Vagina (tissue), 2 donors: ENCODE results near the gene SREBF2. TPM values are rescaled to one million over a fixed set of nuclear protein-coding genes. Genes with fewer than 3 reads are reported as not detected.

Experiments
- DNase-seq, 2 donors: peaks; one replicate each; pipeline ENCODE4 v3.0.0-alpha.2; 2017; ENCODE audit errors: extremely low spot score in 2 of 2
- H3K27ac ChIP-seq: fragments of 200-600 bp; sonication (generic); one replicate; pipeline ENCODE4 v1.5.1; 2019
- H3K27me3 ChIP-seq: fragments of 200-600 bp; sonication (generic); one replicate; pipeline ENCODE4 v1.5.1; 2019
- H3K36me3 ChIP-seq, 2 donors: fragments of 200-600 bp; sonication (generic); one replicate each; pipeline ENCODE4 v1.5.1; 2017 to 2019
- H3K4me1 ChIP-seq: fragments of 200-600 bp; sonication (generic); one replicate; pipeline ENCODE4 v1.5.1; 2019
- H3K4me3 ChIP-seq, 2 donors: fragments of 200-600 bp; sonication (generic); 1 replicate in 1 of 2; 2 replicates in 1 of 2; pipeline ENCODE4 v1.5.1; 2016 to 2019
- H3K9me3 ChIP-seq: fragments of 200-600 bp; sonication (generic); one replicate; pipeline ENCODE4 v1.5.1; 2019
- CTCF ChIP-seq, 3 experiments: fragments of 450-650 bp in 2 of 3; fragments of 200-600 bp in 1 of 3; sonication (generic) in 1 of 3; IDR thresholded peaks; one replicate each; pipeline ENCODE4 v1.5.1; 2017 to 2019; ENCODE audit warnings: antibody characterized with exemption in 3 of 3, mild to moderate bottlenecking in 2 of 3, moderate library complexity in 2 of 3
- POLR2A ChIP-seq, 2 donors: fragments of 450-650 bp; IDR thresholded peaks; one replicate each; pipeline ENCODE4 v1.6.1; 2017; ENCODE audit warnings: antibody characterized with exemption in 2 of 2, mild to moderate bottlenecking in 2 of 2, moderate library complexity in 2 of 2
- POLR2AphosphoS5 ChIP-seq, 2 donors: sonication (generic); formaldehyde crosslinking; IDR thresholded peaks; one replicate each; pipeline ENCODE4 v1.9.0; 2017; ENCODE audit warnings: antibody characterized with exemption in 2 of 2, mild to moderate bottlenecking in 2 of 2, low read depth in 1 of 2; ENCODE audit not compliant: insufficient read depth in 1 of 2
- intact Hi-C: fragments of 100-400 bp; cut with DNase I; formaldehyde crosslinking; loops from one replicate; pipeline ENCODE4 v1.15.1; 2023
- total RNA-seq: library from RNA; depleted of rRNA; stranded (reverse); fragments of >200 nt; gene quantifications from one replicate; pipeline ENCODE4 v1.2.3, GENCODE V29; 2016

The SREBF2 gene
- total RNA-seq, 1 donor from 2014 or later: 98.0 TPM

GRCh38 chr22:41808400-41808799 lies 24.5 kb upstream of the SREBF2 start:
- no peaks in the 10 kb centered on the region for H3K9me3 ChIP-seq
- no peak for DNase-seq
- H3K27ac ChIP-seq: no peak overlapping the region
- intact Hi-C loops: no loop called here
- H3K36me3 ChIP-seq: no peaks in the 10 kb centered on the region
- TF ChIP-seq POLR2AphosphoS5 (IDR thresholded peaks at IDR 0.05; ENCODE audit: insufficient read depth in 1 of 2, low read depth in 1 of 2): no peak
- no peak for TF ChIP-seq CTCF (IDR thresholded peaks at IDR 0.05)
- no peak for TF ChIP-seq POLR2A (IDR thresholded peaks at IDR 0.05)
- H3K27me3 ChIP-seq: no peaks in the 10 kb centered on the region
- no peaks in the 10 kb centered on the region for H3K4me1 ChIP-seq
- no peak overlapping the region for H3K4me3 ChIP-seq

- Histone ChIP-seq H3K9me3 (no peaks in the 10 kb centered on the region), H3K27ac (no peak overlapping the region), H3K4me1 (no peaks in the 10 kb centered on the region), H3K27me3 (no peaks in the 10 kb centered on the region), H3K4me3 (no peak overlapping the region), H3K36me3 (peaks cover 0 to 3% of the 10 kb centered on the region in 2 donors)
- no peak for DNase-seq
- TF ChIP-seq POLR2AphosphoS5 (IDR thresholded peaks at IDR 0.05; ENCODE audit: insufficient read depth in 1 of 2, low read depth in 1 of 2): no peak
- TF ChIP-seq POLR2A (IDR thresholded peaks at IDR 0.05): no peak
- TF ChIP-seq CTCF (IDR thresholded peaks at IDR 0.05): no peak
- intact Hi-C loops: no loop called here
Measured at GRCh38 chr22:41810022-41810421, 22.9 kb upstream of the SREBF2 start.

GRCh38 chr22:41812805-41813545 lies 19.9 kb upstream of the SREBF2 start:
- intact Hi-C loops: no loop called here
- no peak for TF ChIP-seq POLR2A (IDR thresholded peaks at IDR 0.05)
- no peak for TF ChIP-seq CTCF (IDR thresholded peaks at IDR 0.05)
- TF ChIP-seq POLR2AphosphoS5 (IDR thresholded peaks at IDR 0.05; ENCODE audit: insufficient read depth in 1 of 2, low read depth in 1 of 2): no peak

GRCh38 chr22:41813726-41814410 lies 19.0 kb upstream of the SREBF2 start:
- Histone ChIP-seq H3K27ac (no peak overlapping the region), H3K27me3 (no peaks in the 10 kb centered on the region), H3K4me1 (no peaks in the 10 kb centered on the region), H3K36me3 (peaks cover 0 to 3% of the 10 kb centered on the region in 2 donors), H3K9me3 (no peaks in the 10 kb centered on the region), H3K4me3 (no peak overlapping the region)
- no peak for TF ChIP-seq POLR2AphosphoS5 (IDR thresholded peaks at IDR 0.05; ENCODE audit: insufficient read depth in 1 of 2, low read depth in 1 of 2)
- TF ChIP-seq CTCF (IDR thresholded peaks at IDR 0.05): no peak
- TF ChIP-seq POLR2A (IDR thresholded peaks at IDR 0.05): no peak
- no peak for DNase-seq
- intact Hi-C loops: no loop called here

More at GRCh38 chr22:41812805-41813545, 19.9 kb upstream of the SREBF2 start:
- H3K27ac ChIP-seq: no peak overlapping the region
- DNase-seq: no peak
- H3K9me3 ChIP-seq: no peaks in the 10 kb centered on the region
- no peak overlapping the region for H3K4me3 ChIP-seq
- no peaks in the 10 kb centered on the region for H3K4me1 ChIP-seq
- H3K36me3 ChIP-seq: peaks cover 0 to 3% of the 10 kb centered on the region in 2 donors
- H3K27me3 ChIP-seq: no peaks in the 10 kb centered on the region

GRCh38 chr22:41815716-41816115 lies 17.2 kb upstream of the SREBF2 start:
- no peaks in the 10 kb centered on the region for H3K9me3 ChIP-seq
- no peaks in the 10 kb centered on the region for H3K4me1 ChIP-seq
- peaks cover 0 to 3% of the 10 kb centered on the region in 2 donors for H3K36me3 ChIP-seq
- no peak for DNase-seq
- no peak for TF ChIP-seq CTCF (IDR thresholded peaks at IDR 0.05)
- no peak for TF ChIP-seq POLR2AphosphoS5 (IDR thresholded peaks at IDR 0.05; ENCODE audit: insufficient read depth in 1 of 2, low read depth in 1 of 2)
- no peak for TF ChIP-seq POLR2A (IDR thresholded peaks at IDR 0.05)
- no peaks in the 10 kb centered on the region for H3K27me3 ChIP-seq
- intact Hi-C loops: no loop called here
- no peak overlapping the region for H3K27ac ChIP-seq
- no peak overlapping the region for H3K4me3 ChIP-seq
